Activated CD4-positive, alpha-beta T cell treated with anti-CD3 and anti-CD28 coated beads, Interleukin-2, amount 50 U/mL, for 48 hours (primary cell): ENCODE results near the gene TMPRSS15.

Experiments used
- DNase-seq, 2 experiments: peaks; one replicate each; pipeline ENCODE4 v3.0.0-alpha.2; 2020

TMPRSS15 gene

GRCh38 chr21:18235545-18235944 lies 168.0 kb downstream of the TMPRSS15 start:
- no peak for DNase-seq

DNA sequence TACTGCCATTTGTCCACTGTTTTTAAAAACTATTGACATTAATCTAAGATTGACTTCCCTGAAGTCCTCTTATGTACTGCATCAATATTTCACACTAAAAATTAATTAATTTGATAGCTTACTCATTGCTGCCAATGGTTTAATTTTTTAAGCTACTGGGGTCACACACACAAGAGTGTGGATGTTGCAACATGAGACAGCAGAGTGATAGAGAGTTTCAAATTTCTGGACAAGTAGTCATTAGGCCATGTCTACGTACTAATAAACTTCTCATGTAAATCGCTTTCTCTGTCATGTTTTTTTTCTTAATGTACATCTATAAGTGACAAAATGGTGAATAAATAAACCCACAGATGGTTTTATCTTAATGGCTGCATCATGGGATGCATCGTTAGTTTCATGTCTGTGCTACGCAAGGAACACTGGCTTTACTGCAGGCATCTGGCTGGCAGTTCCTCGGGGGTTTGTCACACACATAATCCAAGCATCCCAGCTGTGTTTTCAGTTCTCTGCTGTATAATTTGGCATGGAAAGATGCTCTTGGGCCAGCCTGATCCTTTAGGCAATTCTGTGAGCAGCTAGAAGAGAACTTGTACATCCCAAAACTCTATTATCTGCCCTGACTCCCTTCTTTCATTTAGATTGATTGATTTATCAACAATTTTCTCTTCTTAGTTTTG lies 175.4 kb downstream of the TMPRSS15 start:
- DNase-seq: no peak

GRCh38 chr21:18222346-18222745 lies 181.2 kb downstream of the TMPRSS15 start:
- no peak for DNase-seq

- no peak for DNase-seq
These were observed 183.1 kb downstream of the TMPRSS15 start for GRCh38 chr21:18220498-18220897.
